ENCODE results near the gene EIF4H. TPM values are rescaled to one million over a fixed set of nuclear protein-coding genes. Genes with fewer than 3 reads are reported as not detected.

EIF4H gene
- 225 and 249 TPM in 2 replicates for total RNA-seq

DNA sequence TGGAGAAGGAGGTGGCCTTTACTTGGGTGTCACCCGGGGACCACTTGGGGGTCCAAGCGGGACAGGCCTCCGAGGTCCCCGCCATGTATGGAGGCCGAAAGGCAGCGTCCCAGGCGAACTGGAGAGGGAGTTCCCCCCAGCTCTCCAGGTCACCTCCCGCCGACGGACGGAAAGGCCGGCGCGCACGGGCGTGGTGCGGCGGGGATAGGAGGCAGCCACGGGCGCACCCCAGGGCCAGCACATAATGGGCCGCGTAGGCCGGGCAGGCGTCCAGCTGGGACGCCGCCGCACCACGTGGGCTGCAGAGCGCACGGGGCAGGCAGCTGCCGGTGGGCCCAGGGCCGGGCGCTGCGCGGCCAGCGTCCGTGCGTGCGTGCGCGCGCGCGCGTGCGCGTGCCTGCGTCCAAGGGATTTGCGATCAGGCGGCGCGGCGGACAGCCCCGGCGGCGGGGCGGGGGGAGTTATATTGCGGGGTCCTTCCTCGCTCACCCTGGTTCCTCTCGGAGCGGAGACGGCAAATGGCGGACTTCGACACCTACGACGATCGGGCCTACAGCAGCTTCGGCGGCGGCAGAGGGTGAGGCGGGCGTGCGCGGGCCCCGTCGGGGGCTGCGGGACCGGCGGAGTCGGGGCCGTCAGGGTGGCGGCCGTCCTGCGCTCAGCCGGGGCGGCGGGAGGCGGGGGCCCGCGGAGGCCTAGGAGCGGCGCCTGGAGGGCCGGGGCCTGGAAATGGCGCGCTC, at the start of gene EIF4H:
Gene EIF4H, plus strand, starts transcription at position 491 of the 740 bp plus-strand sequence. Its CDS starts 28 bp downstream, at position 519.

Other genes with a start within 250 kb of the EIF4H start
- gene ELN, start 146.2 kb upstream of the EIF4H start, total RNA-seq = 56.1 and 146 TPM in 2 replicates
- 35.9 and 43.7 TPM in 2 replicates for gene LIMK1, start 90.6 kb upstream of the EIF4H start, total RNA-seq
- gene LAT2, start 35.6 kb downstream of the EIF4H start, total RNA-seq = not detected in 2 replicates
- gene RFC2, start 80.0 kb downstream of the EIF4H start, total RNA-seq = 8.9 and 11.2 TPM in 2 replicates
- 17.5 and 28.3 TPM in 2 replicates for gene CLIP2, start 115.1 kb downstream of the EIF4H start, total RNA-seq